ENCODE results near the gene KCNG2. TPM values are rescaled to one million over a fixed set of nuclear protein-coding genes. Genes with fewer than 3 reads are reported as not detected.

The KCNG2 gene
- total RNA-seq, 1 experiment from 2014 or later = not detected

DNA sequence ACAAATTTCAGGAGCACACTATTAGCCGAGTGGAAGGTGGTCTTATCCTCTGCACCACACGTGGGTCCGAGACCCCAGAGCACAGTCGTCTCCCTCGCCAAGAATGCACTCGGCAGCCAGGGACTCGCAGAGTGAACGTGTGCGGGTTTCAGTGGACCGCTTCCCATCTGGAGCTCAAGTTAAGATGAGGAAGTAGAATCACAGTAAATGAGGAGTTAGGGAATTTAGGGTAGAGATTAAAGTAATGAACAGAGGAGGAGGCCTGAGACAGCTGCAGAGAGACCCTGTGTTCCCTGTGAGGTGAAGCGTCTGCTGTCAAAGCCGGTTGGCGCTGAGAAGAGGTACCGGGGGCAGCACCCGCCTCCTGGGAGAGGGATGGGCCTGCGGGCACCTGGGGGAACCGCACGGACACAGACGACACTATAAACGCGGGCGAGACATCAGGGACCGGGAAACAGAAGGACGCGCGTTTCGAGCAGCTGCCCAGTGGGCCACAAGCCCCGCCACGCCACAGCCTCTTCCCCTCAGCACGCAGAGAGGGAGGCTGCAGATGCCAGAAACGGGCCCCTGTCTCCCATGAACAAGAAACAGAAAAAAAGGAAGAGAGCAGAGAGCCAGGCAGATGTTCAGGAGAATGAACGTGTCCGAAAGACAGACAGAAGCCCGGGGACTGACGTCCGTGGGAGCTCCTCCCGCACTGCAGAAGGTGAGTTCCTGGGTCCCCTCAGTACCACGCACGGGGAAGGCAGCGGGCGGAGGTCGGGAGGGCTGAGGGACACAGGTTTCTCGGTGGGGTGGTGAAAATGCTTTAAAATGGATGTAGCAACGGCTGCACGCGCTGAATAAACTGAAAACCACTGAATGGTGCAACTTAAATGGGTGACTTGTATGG is 5.4 kb upstream of the KCNG2 start:
- ChIA-PET CTCF (no interaction called here), POLR2A (no interaction called here), RAD21 (ENCODE audit: low non-redundant PET in 1 of 2, low total read pairs in 2 of 2, uncharacterized antibody in 2 of 2, unreplicated experiment in 2 of 2) (no interaction called here)
- DNase-seq (ENCODE audit: low read depth, low spot score) (no peak), ATAC-seq (no peak)
- H3K9me3 ChIP-seq (ENCODE audit: control insufficient read depth in 1 of 2, insufficient read depth in 1 of 2, low read depth in 1 of 2, low read length in 2 of 2) = no peaks in the 10 kb centered on the region
- no peaks in the 10 kb centered on the region for H3K27me3 ChIP-seq (ENCODE audit: insufficient read depth, low read length)
- intact Hi-C loops (cut with micrococcal nuclease) = no loop called here
- no TSS peak for BruUV-seq (replicated peaks)
- H3K9ac ChIP-seq (ENCODE audit: low read length) = no peak overlapping the region
- H3K4me3 ChIP-seq (replicated peaks in 1 of 2; ENCODE audit: low read depth in 1 of 2, low read length in 2 of 2) = no peak overlapping the region
- no peaks in the 10 kb centered on the region for H4K20me1 ChIP-seq (ENCODE audit: insufficient read depth)
- no peak overlapping the region for H3K27ac ChIP-seq (ENCODE audit: low read depth, low read length)
- H3K4me2 ChIP-seq (ENCODE audit: low read length) = no peak overlapping the region
- H2AFZ ChIP-seq (ENCODE audit: low read depth, low read length, poor library complexity, severe bottlenecking) = no peak overlapping the region
- no peak for TF ChIP-seq ELF1 (IDR thresholded peaks at IDR 0.05; ENCODE audit: borderline replicate concordance, low read depth)
- TF ChIP-seq, protein P1, sequence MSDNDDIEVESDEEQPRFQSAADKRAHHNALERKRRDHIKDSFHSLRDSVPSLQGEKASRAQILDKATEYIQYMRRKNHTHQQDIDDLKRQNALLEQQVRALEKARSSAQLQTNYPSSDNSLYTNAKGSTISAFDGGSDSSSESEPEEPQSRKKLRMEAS (IDR thresholded peaks at IDR 0.05) = no peak
- TF ChIP-seq RAD21 (IDR thresholded peaks at IDR 0.05; ENCODE audit: low read depth) = no peak
- no peak for TF ChIP-seq POLR2A (IDR thresholded peaks at IDR 0.05; ENCODE audit: borderline replicate concordance, extremely low read depth, insufficient read depth, insufficient read length)
- no peak for TF ChIP-seq SIN3A (IDR thresholded peaks at IDR 0.05; ENCODE audit: low read depth)
- H3K4me1 ChIP-seq (ENCODE audit: control insufficient read depth in 1 of 2, insufficient read depth in 2 of 2, low read length in 2 of 2) = no peaks in the 10 kb centered on the region
- H3K9me2 ChIP-seq (ENCODE audit: insufficient read depth) = no peaks in the 10 kb centered on the region
- no peaks in the 10 kb centered on the region for H3K79me2 ChIP-seq (ENCODE audit: insufficient read depth, low read length)
- no peaks in the 10 kb centered on the region for H3K36me3 ChIP-seq (ENCODE audit: control insufficient read depth in 1 of 2, insufficient read depth in 2 of 2, low read length in 2 of 2)

DNA sequence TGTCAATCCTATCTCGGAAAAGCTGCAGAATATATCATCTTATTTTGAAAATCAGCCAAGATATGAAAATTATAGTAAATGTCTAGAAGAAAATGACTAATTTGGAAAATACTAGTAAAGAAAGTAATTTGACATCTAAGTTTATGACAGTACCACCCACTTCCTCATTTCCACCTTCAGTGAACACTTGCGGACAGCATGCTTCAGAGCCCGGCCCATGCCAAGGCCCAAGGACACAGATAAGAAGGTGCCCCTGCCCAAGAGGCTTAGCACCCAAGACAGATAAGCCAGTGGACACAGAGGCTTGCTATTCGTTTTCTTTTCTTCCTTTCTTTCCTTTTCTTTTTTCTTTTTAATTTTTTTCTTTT is 4.8 kb upstream of the KCNG2 start:
- ATAC-seq (no peak), DNase-seq (ENCODE audit: low read depth, low spot score) (no peak)
- H3K27ac ChIP-seq (ENCODE audit: low read depth, low read length) = no peak overlapping the region
- CTCF ChIA-PET = no interaction called here
- no peak overlapping the region for H3K4me3 ChIP-seq (replicated peaks in 1 of 2; ENCODE audit: low read depth in 1 of 2, low read length in 2 of 2)
- intact Hi-C loops (cut with micrococcal nuclease) = no loop called here
- H3K9me3 ChIP-seq (ENCODE audit: control insufficient read depth in 1 of 2, insufficient read depth in 1 of 2, low read depth in 1 of 2, low read length in 2 of 2) = no peaks in the 10 kb centered on the region
- no peaks in the 10 kb centered on the region for H3K36me3 ChIP-seq (ENCODE audit: control insufficient read depth in 1 of 2, insufficient read depth in 2 of 2, low read length in 2 of 2)
- RAD21 ChIA-PET (ENCODE audit: low non-redundant PET in 1 of 2, low total read pairs in 2 of 2, uncharacterized antibody in 2 of 2, unreplicated experiment in 2 of 2) = no interaction called here
- no peaks in the 10 kb centered on the region for H4K20me1 ChIP-seq (ENCODE audit: insufficient read depth)
- no peaks in the 10 kb centered on the region for H3K4me1 ChIP-seq (ENCODE audit: control insufficient read depth in 1 of 2, insufficient read depth in 2 of 2, low read length in 2 of 2)
- H3K79me2 ChIP-seq (ENCODE audit: insufficient read depth, low read length) = no peaks in the 10 kb centered on the region
- no peak overlapping the region for H3K4me2 ChIP-seq (ENCODE audit: low read length)
- H2AFZ ChIP-seq (ENCODE audit: low read depth, low read length, poor library complexity, severe bottlenecking) = no peak overlapping the region
- POLR2A ChIA-PET = no interaction called here
- no peaks in the 10 kb centered on the region for H3K9me2 ChIP-seq (ENCODE audit: insufficient read depth)
- H3K27me3 ChIP-seq (ENCODE audit: insufficient read depth, low read length) = no peaks in the 10 kb centered on the region
- BruUV-seq (replicated peaks) = no TSS peak
- no peak overlapping the region for H3K9ac ChIP-seq (ENCODE audit: low read length)
- TF ChIP-seq EGR1 (IDR thresholded peaks at IDR 0.05; ENCODE audit: low read depth) (no peak), SIN3A (IDR thresholded peaks at IDR 0.05; ENCODE audit: low read depth) (no peak), EZH2phosphoT487 (IDR thresholded peaks at IDR 0.05; ENCODE audit: borderline replicate concordance) (no peak), RAD21 (IDR thresholded peaks at IDR 0.05; ENCODE audit: low read depth) (no peak), FOSL1 (IDR thresholded peaks at IDR 0.05; ENCODE audit: low read depth) (no peak), ZNF274 (IDR thresholded peaks at IDR 0.05; ENCODE audit: low read depth, low read length) (no peak), POLR2A (IDR thresholded peaks at IDR 0.05; ENCODE audit: borderline replicate concordance, extremely low read depth, insufficient read depth, insufficient read length) (no peak)
- TF ChIP-seq, protein P2, sequence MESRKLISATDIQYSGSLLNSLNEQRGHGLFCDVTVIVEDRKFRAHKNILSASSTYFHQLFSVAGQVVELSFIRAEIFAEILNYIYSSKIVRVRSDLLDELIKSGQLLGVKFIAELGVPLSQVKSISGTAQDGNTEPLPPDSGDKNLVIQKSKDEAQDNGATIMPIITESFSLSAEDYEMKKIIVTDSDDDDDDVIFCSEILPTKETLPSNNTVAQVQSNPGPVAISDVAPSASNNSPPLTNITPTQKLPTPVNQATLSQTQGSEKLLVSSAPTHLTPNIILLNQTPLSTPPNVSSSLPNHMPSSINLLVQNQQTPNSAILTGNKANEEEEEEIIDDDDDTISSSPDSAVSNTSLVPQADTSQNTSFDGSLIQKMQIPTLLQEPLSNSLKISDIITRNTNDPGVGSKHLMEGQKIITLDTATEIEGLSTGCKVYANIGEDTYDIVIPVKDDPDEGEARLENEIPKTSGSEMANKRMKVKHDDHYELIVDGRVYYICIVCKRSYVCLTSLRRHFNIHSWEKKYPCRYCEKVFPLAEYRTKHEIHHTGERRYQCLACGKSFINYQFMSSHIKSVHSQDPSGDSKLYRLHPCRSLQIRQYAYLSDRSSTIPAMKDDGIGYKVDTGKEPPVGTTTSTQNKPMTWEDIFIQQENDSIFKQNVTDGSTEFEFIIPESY (IDR thresholded peaks at IDR 0.05; ENCODE audit: extremely low read depth, insufficient replicate concordance, low read length) = no peak
- TF ChIP-seq, protein P3, sequence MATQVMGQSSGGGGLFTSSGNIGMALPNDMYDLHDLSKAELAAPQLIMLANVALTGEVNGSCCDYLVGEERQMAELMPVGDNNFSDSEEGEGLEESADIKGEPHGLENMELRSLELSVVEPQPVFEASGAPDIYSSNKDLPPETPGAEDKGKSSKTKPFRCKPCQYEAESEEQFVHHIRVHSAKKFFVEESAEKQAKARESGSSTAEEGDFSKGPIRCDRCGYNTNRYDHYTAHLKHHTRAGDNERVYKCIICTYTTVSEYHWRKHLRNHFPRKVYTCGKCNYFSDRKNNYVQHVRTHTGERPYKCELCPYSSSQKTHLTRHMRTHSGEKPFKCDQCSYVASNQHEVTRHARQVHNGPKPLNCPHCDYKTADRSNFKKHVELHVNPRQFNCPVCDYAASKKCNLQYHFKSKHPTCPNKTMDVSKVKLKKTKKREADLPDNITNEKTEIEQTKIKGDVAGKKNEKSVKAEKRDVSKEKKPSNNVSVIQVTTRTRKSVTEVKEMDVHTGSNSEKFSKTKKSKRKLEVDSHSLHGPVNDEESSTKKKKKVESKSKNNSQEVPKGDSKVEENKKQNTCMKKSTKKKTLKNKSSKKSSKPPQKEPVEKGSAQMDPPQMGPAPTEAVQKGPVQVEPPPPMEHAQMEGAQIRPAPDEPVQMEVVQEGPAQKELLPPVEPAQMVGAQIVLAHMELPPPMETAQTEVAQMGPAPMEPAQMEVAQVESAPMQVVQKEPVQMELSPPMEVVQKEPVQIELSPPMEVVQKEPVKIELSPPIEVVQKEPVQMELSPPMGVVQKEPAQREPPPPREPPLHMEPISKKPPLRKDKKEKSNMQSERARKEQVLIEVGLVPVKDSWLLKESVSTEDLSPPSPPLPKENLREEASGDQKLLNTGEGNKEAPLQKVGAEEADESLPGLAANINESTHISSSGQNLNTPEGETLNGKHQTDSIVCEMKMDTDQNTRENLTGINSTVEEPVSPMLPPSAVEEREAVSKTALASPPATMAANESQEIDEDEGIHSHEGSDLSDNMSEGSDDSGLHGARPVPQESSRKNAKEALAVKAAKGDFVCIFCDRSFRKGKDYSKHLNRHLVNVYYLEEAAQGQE (IDR thresholded peaks at IDR 0.05; ENCODE audit: low read depth) = no peak

Measured in HCT116 (cell line).